Activated B cell treated with CpG ODN at 0.5 μM for 24 hours (primary cell): ENCODE data around the gene FLRT1. TPM values are rescaled to one million over a fixed set of nuclear protein-coding genes. Genes with fewer than 3 reads are reported as not detected.

Source experiments
- ATAC-seq: fragments of 200-7000 bp; cut with Tn5 transposase; one replicate; pipeline ENCODE4 v1.10.0; 2021; ENCODE audit warnings: low read depth, mild to moderate bottlenecking, moderate library complexity
- CTCF ChIA-PET: fragments of 350-600 bp; sonication (Branson Sonifier 250); formaldehyde crosslinking; loops from one replicate; lab custom pipeline; 2021; ENCODE audit warnings: antibody characterized with exemption; lab: Charles Lee
- POLR2A ChIA-PET: fragments of 350-600 bp; sonication (Branson Sonifier 250); formaldehyde crosslinking; loops from one replicate; lab custom pipeline; 2021; ENCODE audit warnings: antibody characterized with exemption; lab: Charles Lee
- DNase-seq: peaks from one replicate; pipeline ENCODE4 v3.0.0; 2022
- H3K27ac Mint-ChIP-seq: one replicate; pipeline ENCODE4 v1.8.0; 2020; ENCODE audit warnings: mixed read lengths
- H3K27me3 Mint-ChIP-seq: one replicate; pipeline ENCODE4 v1.8.0; 2021; ENCODE audit warnings: mixed read lengths
- H3K36me3 Mint-ChIP-seq: one replicate; pipeline ENCODE4 v1.8.0; 2021; ENCODE audit warnings: low read depth, mixed read lengths
- H3K4me1 Mint-ChIP-seq: one replicate; pipeline ENCODE4 v1.8.0; 2021; ENCODE audit warnings: mixed read lengths
- H3K4me3 Mint-ChIP-seq: one replicate; pipeline ENCODE4 v1.8.0; 2020; ENCODE audit warnings: mild to moderate bottlenecking, mixed read lengths
- H3K9me3 Mint-ChIP-seq: one replicate; pipeline ENCODE4 v1.8.0; 2020; ENCODE audit warnings: mixed read lengths
- intact Hi-C: fragments of 100-400 bp; cut with micrococcal nuclease; formaldehyde crosslinking; loops from one replicate; pipeline ENCODE4 v1.15.1; 2024
- total RNA-seq: library from RNA; stranded (reverse); gene quantifications from 2 replicates; pipeline ENCODE4 v1.2.3, GENCODE V29; 2022
- TF ChIP-seq, protein P1 (sequence below): fragments of 200-600 bp; IDR thresholded peaks from one replicate; pipeline ENCODE4 v1.8.0; 2022; ENCODE audit warnings: antibody characterized with exemption, mild to moderate bottlenecking

Gene FLRT1
- total RNA-seq, 1 donor from 2014 or later, result not detected

DNA sequence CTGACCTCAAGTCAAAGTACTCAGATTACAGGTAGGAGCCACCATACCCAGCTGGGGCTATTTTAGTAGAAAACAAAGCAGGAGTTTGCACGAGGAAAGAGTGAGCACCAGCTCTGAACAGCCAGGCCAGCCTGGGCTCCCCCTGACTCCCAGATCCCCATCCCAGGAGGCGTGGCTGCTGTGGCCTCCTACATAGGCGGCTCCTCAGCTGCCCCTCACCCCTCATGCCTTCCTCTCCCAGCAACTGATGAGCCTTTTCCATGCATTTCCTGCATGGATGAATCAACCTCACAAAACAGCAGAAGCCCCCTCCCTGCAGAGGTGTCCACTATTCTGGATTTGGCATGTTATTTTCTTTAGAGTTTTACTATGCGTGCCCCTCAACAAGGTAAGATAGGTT lies 10.5 kb upstream of the FLRT1 start:
- Mint-ChIP-seq H3K9me3 (no peaks in the 10 kb centered on the region), H3K27ac (no peak overlapping the region), H3K27me3 (peaks cover 22% of the 10 kb centered on the region), H3K4me3 (no peak overlapping the region), H3K36me3 (no peaks in the 10 kb centered on the region), H3K4me1 (no peaks in the 10 kb centered on the region)
- POLR2A ChIA-PET, result no interaction called here
- DNase-seq (no peak), ATAC-seq (no peak)
- intact Hi-C loops, result no loop called here
- CTCF ChIA-PET, result no interaction called here
- TF ChIP-seq, protein P1, sequence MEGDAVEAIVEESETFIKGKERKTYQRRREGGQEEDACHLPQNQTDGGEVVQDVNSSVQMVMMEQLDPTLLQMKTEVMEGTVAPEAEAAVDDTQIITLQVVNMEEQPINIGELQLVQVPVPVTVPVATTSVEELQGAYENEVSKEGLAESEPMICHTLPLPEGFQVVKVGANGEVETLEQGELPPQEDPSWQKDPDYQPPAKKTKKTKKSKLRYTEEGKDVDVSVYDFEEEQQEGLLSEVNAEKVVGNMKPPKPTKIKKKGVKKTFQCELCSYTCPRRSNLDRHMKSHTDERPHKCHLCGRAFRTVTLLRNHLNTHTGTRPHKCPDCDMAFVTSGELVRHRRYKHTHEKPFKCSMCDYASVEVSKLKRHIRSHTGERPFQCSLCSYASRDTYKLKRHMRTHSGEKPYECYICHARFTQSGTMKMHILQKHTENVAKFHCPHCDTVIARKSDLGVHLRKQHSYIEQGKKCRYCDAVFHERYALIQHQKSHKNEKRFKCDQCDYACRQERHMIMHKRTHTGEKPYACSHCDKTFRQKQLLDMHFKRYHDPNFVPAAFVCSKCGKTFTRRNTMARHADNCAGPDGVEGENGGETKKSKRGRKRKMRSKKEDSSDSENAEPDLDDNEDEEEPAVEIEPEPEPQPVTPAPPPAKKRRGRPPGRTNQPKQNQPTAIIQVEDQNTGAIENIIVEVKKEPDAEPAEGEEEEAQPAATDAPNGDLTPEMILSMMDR, result no peak

DNA sequence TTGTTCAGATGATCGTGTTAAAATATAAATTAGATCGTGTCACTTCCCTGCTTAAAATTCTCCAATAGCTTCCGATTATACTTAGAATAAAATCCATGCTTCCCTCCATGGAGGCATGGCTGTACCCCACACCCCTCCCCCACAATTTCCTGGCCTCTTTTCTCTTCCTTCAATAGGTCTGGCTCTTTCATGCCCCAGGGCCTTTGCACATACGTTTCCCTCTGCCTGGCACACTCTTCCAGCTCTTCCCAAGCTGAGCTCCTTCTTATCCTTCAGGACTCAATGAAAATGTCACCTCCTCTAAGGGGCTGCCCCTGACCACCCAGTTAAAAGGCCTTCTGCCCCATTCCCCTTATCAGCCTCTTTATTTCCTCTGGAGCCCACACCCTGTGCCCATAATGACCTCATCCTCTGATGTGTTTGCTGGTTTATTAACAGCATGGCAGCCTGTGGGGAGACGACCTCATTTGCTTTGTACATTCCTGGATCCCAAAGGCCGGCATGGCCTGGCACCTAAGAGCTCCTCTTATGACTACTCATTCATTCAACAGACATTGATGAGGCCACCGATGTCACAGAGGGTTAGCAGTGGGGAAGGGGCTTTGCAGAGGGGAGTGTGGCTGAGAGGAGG lies 9.0 kb upstream of the FLRT1 start:
- Mint-ChIP-seq H3K4me3 (no peak overlapping the region), H3K9me3 (no peaks in the 10 kb centered on the region), H3K36me3 (no peaks in the 10 kb centered on the region), H3K27me3 (peaks cover 25% of the 10 kb centered on the region), H3K4me1 (no peaks in the 10 kb centered on the region), H3K27ac (no peak overlapping the region)
- ChIA-PET POLR2A (no interaction called here), CTCF (no interaction called here)
- TF ChIP-seq, protein P1, result no peak
- intact Hi-C loops, result no loop called here
- DNase-seq, result no peak
- ATAC-seq, result no peak

DNA sequence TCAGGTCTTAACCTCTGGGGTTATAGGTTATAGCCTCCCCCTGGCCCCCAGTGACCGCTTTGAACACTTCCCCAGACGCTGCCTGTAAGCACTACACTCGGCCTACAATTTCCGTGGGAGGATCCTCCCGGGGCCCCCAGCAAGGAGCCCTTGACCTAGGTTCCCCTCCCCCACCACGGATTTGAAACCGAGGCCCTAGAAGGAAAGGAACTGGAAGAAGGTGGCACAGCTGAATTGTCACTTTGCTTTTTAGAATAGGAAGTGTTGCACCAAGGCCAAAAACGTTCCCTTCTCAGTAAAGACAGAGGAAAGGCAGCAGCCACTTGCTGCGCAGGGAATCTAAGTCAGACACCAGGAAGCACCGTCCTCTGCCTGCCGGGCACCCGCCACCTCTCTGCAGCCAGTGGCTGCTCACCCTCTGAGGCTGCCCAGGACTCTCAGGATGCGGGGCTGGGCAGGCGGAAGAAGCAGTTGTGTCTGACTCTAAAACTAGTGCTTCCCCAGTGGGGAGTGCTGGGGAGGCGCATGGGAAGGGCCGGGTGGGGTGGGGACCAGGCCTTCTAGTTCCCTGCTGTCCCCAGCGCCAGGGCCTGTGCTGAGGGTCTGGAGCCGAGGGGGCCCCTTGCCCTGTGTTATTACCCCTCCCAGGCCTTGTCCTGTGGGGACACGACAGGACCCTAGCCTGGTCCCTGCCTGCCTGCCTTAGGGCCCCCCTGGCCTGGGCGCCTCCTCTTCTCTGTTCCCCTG lies 7.9 kb upstream of the FLRT1 start:
- Mint-ChIP-seq H3K27me3 (peaks cover 28% of the 10 kb centered on the region), H3K4me3 (no peak overlapping the region), H3K36me3 (no peaks in the 10 kb centered on the region), H3K9me3 (no peaks in the 10 kb centered on the region), H3K27ac (no peak overlapping the region), H3K4me1 (no peaks in the 10 kb centered on the region)
- TF ChIP-seq, protein P1, result no peak
- ChIA-PET CTCF (no interaction called here), POLR2A (no interaction called here)
- intact Hi-C loops, result no loop called here
- ATAC-seq (no peak), DNase-seq (no peak)

- CTCF ChIA-PET, result no interaction called here
- Mint-ChIP-seq H3K36me3 (no peaks in the 10 kb centered on the region), H3K27ac (no peak overlapping the region), H3K4me1 (no peaks in the 10 kb centered on the region), H3K27me3 (peaks cover 31% of the 10 kb centered on the region), H3K9me3 (no peaks in the 10 kb centered on the region), H3K4me3 (no peak overlapping the region)
- intact Hi-C loops, result no loop called here
- TF ChIP-seq, protein P1, result no peak
- POLR2A ChIA-PET, result no interaction called here
- no peak for DNase-seq
- no peak for ATAC-seq
Observed at GRCh38 chr11:64028398-64029115, 7.2 kb upstream of the FLRT1 start.

DNA sequence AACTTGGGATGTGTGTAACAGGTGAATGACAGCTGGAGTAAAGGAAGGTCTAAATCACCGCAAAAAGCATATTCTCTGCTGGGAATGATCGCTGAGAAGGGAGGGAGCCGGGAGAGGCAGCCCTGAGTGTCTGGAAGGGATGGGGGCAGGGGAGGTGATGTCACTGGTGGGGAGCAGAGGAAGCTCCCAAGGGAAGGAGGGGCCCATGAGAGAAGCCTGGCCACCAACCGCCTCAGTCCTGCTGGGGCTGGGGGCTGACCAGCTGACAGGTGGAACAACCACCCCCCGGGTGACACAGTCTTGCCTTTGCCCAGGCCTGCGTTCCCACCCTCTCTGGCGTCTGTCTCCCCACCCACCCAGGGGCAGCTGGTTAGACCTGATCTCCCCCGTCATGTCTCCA lies 6.0 kb upstream of the FLRT1 start:
- Mint-ChIP-seq H3K27ac (no peak overlapping the region), H3K9me3 (no peaks in the 10 kb centered on the region), H3K36me3 (no peaks in the 10 kb centered on the region), H3K4me1 (peaks cover under 1% of the 10 kb centered on the region), H3K4me3 (no peak overlapping the region), H3K27me3 (peaks cover 41% of the 10 kb centered on the region)
- DNase-seq (no peak), ATAC-seq (no peak)
- CTCF ChIA-PET, result no interaction called here
- POLR2A ChIA-PET, result no interaction called here
- intact Hi-C loops, result no loop called here
- TF ChIP-seq, protein P1, result no peak
